Astrocyte (in vitro differentiated cells and primary cell): ENCODE data around the gene IDH1.

Source experiments
- EZH2 ChIP-seq: IDR thresholded peaks from 2 replicates; pipeline ENCODE4 v1.6.1; 2012; ENCODE audit warnings: mild to moderate bottlenecking, low read length, inconsistent platforms; ENCODE audit not compliant: insufficient read depth
- TF ChIP-seq, protein P1 (sequence below): IDR thresholded peaks from 2 replicates; pipeline ENCODE4 v1.5.1; 2011; ENCODE audit warnings: low read depth, mild to moderate bottlenecking, inconsistent platforms, low read length, moderate library complexity; ENCODE audit not compliant: insufficient read depth

DNA sequence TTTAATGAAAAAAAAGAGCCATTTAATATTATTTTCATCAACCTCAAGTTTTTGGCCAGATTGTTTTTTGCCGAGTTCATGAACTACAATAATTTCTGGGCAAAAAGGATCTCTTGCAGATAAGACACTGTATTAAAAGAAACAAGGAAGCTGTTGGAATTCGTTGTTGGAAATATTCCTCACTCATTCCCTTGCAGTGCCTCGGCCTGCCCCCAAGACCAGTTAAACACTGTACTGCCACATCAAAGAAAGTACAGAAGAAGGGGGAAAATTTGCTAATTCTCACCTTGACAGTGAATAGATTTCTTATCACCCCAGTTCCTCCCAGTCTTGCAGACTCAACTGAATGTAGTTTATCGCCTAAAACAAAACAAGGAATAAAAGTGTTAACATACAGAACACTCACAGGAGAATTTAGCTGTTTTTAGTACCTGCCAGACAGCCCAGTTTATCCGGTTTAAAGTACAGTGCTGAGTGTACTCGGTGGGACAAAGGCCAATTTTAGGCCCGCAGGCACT, 1.2 kb downstream of the IDH1 start:
- TF ChIP-seq, protein P1, sequence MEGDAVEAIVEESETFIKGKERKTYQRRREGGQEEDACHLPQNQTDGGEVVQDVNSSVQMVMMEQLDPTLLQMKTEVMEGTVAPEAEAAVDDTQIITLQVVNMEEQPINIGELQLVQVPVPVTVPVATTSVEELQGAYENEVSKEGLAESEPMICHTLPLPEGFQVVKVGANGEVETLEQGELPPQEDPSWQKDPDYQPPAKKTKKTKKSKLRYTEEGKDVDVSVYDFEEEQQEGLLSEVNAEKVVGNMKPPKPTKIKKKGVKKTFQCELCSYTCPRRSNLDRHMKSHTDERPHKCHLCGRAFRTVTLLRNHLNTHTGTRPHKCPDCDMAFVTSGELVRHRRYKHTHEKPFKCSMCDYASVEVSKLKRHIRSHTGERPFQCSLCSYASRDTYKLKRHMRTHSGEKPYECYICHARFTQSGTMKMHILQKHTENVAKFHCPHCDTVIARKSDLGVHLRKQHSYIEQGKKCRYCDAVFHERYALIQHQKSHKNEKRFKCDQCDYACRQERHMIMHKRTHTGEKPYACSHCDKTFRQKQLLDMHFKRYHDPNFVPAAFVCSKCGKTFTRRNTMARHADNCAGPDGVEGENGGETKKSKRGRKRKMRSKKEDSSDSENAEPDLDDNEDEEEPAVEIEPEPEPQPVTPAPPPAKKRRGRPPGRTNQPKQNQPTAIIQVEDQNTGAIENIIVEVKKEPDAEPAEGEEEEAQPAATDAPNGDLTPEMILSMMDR: no peak
- no peak for TF ChIP-seq EZH2
